Panc1 (cell line): ENCODE data around the gene CNTN5. TPM values are rescaled to one million over a fixed set of nuclear protein-coding genes. Genes with fewer than 3 reads are reported as not detected.

Source experiments
- ATAC-seq: fragments of 200-7000 bp; cut with Tn5 transposase; 2 replicates; pipeline ENCODE4 v1.9.1; 2020; ENCODE audit warnings: mild to moderate bottlenecking, moderate library complexity
- BruUV-seq: library from RNA; stranded (reverse); fragments of 400-500 nt; replicated peaks from 2 replicates; lab custom pipeline; 2021; lab: Mats Ljungman, UMichigan
- CTCF ChIA-PET: fragments of 300-600 bp; sonication (Branson Sonifier 250); formaldehyde crosslinking; loops from one replicate; lab custom pipeline; 2022; ENCODE audit warnings: antibody characterized with exemption; lab: Charles Lee
- POLR2A ChIA-PET: fragments of 300-600 bp; sonication (Branson Sonifier 250); formaldehyde crosslinking; loops from one replicate; lab custom pipeline; 2022; ENCODE audit warnings: antibody characterized with exemption; lab: Charles Lee
- DNase-seq: peaks from one replicate; pipeline ENCODE4 v3.0.0-alpha.2; 2010; ENCODE audit warnings: low read depth, low spot score
- H3K27ac ChIP-seq: 2 replicates; pipeline ENCODE4 v1.5.1; 2011; ENCODE audit warnings: mild to moderate bottlenecking, low read length, inconsistent platforms
- H3K27me3 ChIP-seq: fragments of 200-500 bp; sonication (Bioruptor generic); 2 replicates; pipeline ENCODE4 v1.6.0; 2014; ENCODE audit warnings: low read length, inconsistent platforms; ENCODE audit not compliant: control insufficient read depth, insufficient read depth
- H3K36me3 ChIP-seq: fragments of 200-500 bp; sonication (Bioruptor generic); 2 replicates; pipeline ENCODE4 v1.5.1; 2014; ENCODE audit warnings: inconsistent platforms, mild to moderate bottlenecking, low read length, moderate library complexity; ENCODE audit not compliant: control insufficient read depth, insufficient read depth
- H3K4me1 ChIP-seq: 2 replicates; pipeline ENCODE4 v1.5.1; 2011; ENCODE audit warnings: inconsistent platforms, mild to moderate bottlenecking, low read length, moderate library complexity; ENCODE audit not compliant: control insufficient read depth, insufficient read depth
- H3K4me3 ChIP-seq, 2 experiments: 2 replicates each; pipeline ENCODE4 v1.5.1; 2011 to 2012; ENCODE audit warnings: low read depth in 2 of 2, low read length in 2 of 2, mild to moderate bottlenecking in 2 of 2, inconsistent platforms in 1 of 2, moderate library complexity in 1 of 2
- H3K9me3 ChIP-seq: fragments of 200-500 bp; sonication (Bioruptor generic); 2 replicates; pipeline ENCODE4 v1.5.1; 2014; ENCODE audit warnings: low read depth, mild to moderate bottlenecking, inconsistent platforms, low read length, moderate library complexity; ENCODE audit not compliant: control insufficient read depth, insufficient read depth
- POLR2AphosphoS5 ChIP-seq: IDR thresholded peaks from 2 replicates; pipeline ENCODE4 v1.6.1; 2012; ENCODE audit warnings: mild to moderate bottlenecking, low read depth, low read length, moderate library complexity
- REST ChIP-seq, 2 experiments: IDR thresholded peaks; 2 replicates each; pipeline ENCODE4 v1.6.1; 2011 to 2012; ENCODE audit warnings: low read depth in 2 of 2, control low read depth in 1 of 2, low read length in 1 of 2, mild to moderate bottlenecking in 1 of 2, moderate library complexity in 1 of 2; ENCODE audit not compliant: insufficient read depth in 1 of 2
- SIN3A ChIP-seq: IDR thresholded peaks from 2 replicates; pipeline ENCODE4 v1.6.1; 2012; ENCODE audit warnings: low read depth, mild to moderate bottlenecking, low read length, moderate library complexity, borderline replicate concordance; ENCODE audit not compliant: insufficient read depth
- TCF7L2 ChIP-seq: IDR thresholded peaks from 2 replicates; pipeline ENCODE4 v1.6.1; 2011; ENCODE audit warnings: mild to moderate bottlenecking, low read depth, low read length, inconsistent platforms
- in situ Hi-C: cut with HindIII; loops from 2 replicates; pipeline ENCODE4 v1.10.0; 2016; ENCODE audit warnings: low sequenced_read_pairs, low pct_unique_long_range_greater_than_20kb
- intact Hi-C: fragments of 100-400 bp; cut with micrococcal nuclease; formaldehyde crosslinking; loops from one replicate; pipeline ENCODE4 v1.10.0; 2022; ENCODE audit not compliant: unreplicated experiment
- total RNA-seq: library from RNA; stranded (reverse); gene quantifications from one replicate; pipeline ENCODE4 v1.2.1, GENCODE V29; 2021; ENCODE audit not compliant: unreplicated experiment
- TF ChIP-seq, protein P1 (sequence below): fragments of 450-650 bp; IDR thresholded peaks from 2 replicates; pipeline ENCODE4 v1.5.1; 2017; ENCODE audit warnings: mild to moderate bottlenecking

CNTN5 gene
- total RNA-seq, 1 experiment from 2014 or later, result not detected

- ChIA-PET POLR2A (no interaction called here), CTCF (no interaction called here)
- H3K4me3 ChIP-seq, result no peak overlapping the region
- BruUV-seq, result no TSS peak
- H3K36me3 ChIP-seq, result no peaks in the 10 kb centered on the region
- intact Hi-C loops (no loop called here), in situ Hi-C loops (no loop called here)
- no peaks in the 10 kb centered on the region for H3K4me1 ChIP-seq
- TF ChIP-seq SIN3A (no peak), TCF7L2 (no peak), POLR2AphosphoS5 (no peak), REST (IDR thresholded peaks at IDR 0.05; ENCODE audit: insufficient read depth in 1 of 2, low read depth in 2 of 2, low read length in 1 of 2) (no peak)
- TF ChIP-seq, protein P1, sequence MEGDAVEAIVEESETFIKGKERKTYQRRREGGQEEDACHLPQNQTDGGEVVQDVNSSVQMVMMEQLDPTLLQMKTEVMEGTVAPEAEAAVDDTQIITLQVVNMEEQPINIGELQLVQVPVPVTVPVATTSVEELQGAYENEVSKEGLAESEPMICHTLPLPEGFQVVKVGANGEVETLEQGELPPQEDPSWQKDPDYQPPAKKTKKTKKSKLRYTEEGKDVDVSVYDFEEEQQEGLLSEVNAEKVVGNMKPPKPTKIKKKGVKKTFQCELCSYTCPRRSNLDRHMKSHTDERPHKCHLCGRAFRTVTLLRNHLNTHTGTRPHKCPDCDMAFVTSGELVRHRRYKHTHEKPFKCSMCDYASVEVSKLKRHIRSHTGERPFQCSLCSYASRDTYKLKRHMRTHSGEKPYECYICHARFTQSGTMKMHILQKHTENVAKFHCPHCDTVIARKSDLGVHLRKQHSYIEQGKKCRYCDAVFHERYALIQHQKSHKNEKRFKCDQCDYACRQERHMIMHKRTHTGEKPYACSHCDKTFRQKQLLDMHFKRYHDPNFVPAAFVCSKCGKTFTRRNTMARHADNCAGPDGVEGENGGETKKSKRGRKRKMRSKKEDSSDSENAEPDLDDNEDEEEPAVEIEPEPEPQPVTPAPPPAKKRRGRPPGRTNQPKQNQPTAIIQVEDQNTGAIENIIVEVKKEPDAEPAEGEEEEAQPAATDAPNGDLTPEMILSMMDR, result no peak
- no peak overlapping the region for H3K27ac ChIP-seq
- H3K9me3 ChIP-seq, result no peaks in the 10 kb centered on the region
- DNase-seq (no peak), ATAC-seq (no peak)
- no peaks in the 10 kb centered on the region for H3K27me3 ChIP-seq
Measured at GRCh38 chr11:100185588-100185987, 1164.8 kb downstream of the CNTN5 start.

- ChIA-PET CTCF (no interaction called here), POLR2A (no interaction called here)
- ATAC-seq (no peak), DNase-seq (no peak)
- H3K27ac ChIP-seq, result no peak overlapping the region
- BruUV-seq, result no TSS peak
- H3K4me3 ChIP-seq, result no peak overlapping the region
- H3K36me3 ChIP-seq, result no peaks in the 10 kb centered on the region
- no peaks in the 10 kb centered on the region for H3K4me1 ChIP-seq
- TF ChIP-seq, protein P1, result no peak
- TF ChIP-seq SIN3A (no peak), REST (IDR thresholded peaks at IDR 0.05; ENCODE audit: insufficient read depth in 1 of 2, low read depth in 2 of 2, low read length in 1 of 2) (no peak), POLR2AphosphoS5 (no peak), TCF7L2 (no peak)
- in situ Hi-C loops (no loop called here), intact Hi-C loops (no loop called here)
- no peaks in the 10 kb centered on the region for H3K9me3 ChIP-seq
- no peaks in the 10 kb centered on the region for H3K27me3 ChIP-seq
Measured at GRCh38 chr11:100188137-100188783, 1167.5 kb downstream of the CNTN5 start.
